Smooth muscle cell of the brain vasculature (primary cell): ENCODE measurements around the gene GRM7.

Source experiments
- DNase-seq: peaks from one replicate; pipeline ENCODE4 v3.0.0-alpha.2; 2012; ENCODE audit warnings: low read depth, low spot score

The GRM7 gene

GRCh38 chr3:7581831-7582230 lies 720.9 kb downstream of the GRM7 start:
- no peak for DNase-seq

GRCh38 chr3:7585052-7585451 lies 724.1 kb downstream of the GRM7 start:
- DNase-seq = no peak

- DNase-seq = no peak
Measured at GRCh38 chr3:7588236-7588635, 727.3 kb downstream of the GRM7 start.

GRCh38 chr3:7589526-7589925 lies 728.6 kb downstream of the GRM7 start:
- DNase-seq = no peak

GRCh38 chr3:7602297-7602696 lies 741.4 kb downstream of the GRM7 start:
- no peak for DNase-seq

GRCh38 chr3:7607083-7607482 lies 746.2 kb downstream of the GRM7 start:
- DNase-seq = no peak

GRCh38 chr3:7607676-7608075 lies 746.8 kb downstream of the GRM7 start:
- DNase-seq = no peak

GRCh38 chr3:7610634-7611033 lies 749.7 kb downstream of the GRM7 start:
- DNase-seq = no peak

- DNase-seq = no peak
Measured at GRCh38 chr3:7615043-7615442, 754.1 kb downstream of the GRM7 start.

- no peak for DNase-seq
Measured at GRCh38 chr3:7618606-7619005, 757.7 kb downstream of the GRM7 start.

- DNase-seq = no peak
Measured at GRCh38 chr3:7620401-7620800, 759.5 kb downstream of the GRM7 start.

- DNase-seq = no peak
Measured at GRCh38 chr3:7621046-7621630, 760.2 kb downstream of the GRM7 start.

GRCh38 chr3:7621651-7622050 lies 760.7 kb downstream of the GRM7 start:
- no peak for DNase-seq

- DNase-seq = no peak
Measured at GRCh38 chr3:7625021-7625420, 764.1 kb downstream of the GRM7 start.

GRCh38 chr3:7630351-7630911 lies 769.5 kb downstream of the GRM7 start:
- DNase-seq = no peak

GRCh38 chr3:7630925-7631324 lies 770.0 kb downstream of the GRM7 start:
- no peak for DNase-seq

GRCh38 chr3:7632305-7632704 lies 771.4 kb downstream of the GRM7 start:
- DNase-seq = no peak

- DNase-seq = no peak
Measured at GRCh38 chr3:7637694-7638093, 776.8 kb downstream of the GRM7 start.

- DNase-seq = no peak
Measured at GRCh38 chr3:7638103-7638502, 777.2 kb downstream of the GRM7 start.

- DNase-seq = no peak
Measured at GRCh38 chr3:7640787-7641186, 779.9 kb downstream of the GRM7 start.

GRCh38 chr3:7646851-7647250 lies 785.9 kb downstream of the GRM7 start:
- DNase-seq = no peak

GRCh38 chr3:7650466-7650865 lies 789.6 kb downstream of the GRM7 start:
- no peak for DNase-seq

GRCh38 chr3:7651274-7651673 lies 790.4 kb downstream of the GRM7 start:
- no peak for DNase-seq
